AG10803 (cell line): ENCODE measurements around the gene SEMA6A.

ENCODE experiments used
- DNase-seq: peaks from one replicate; pipeline ENCODE4 v3.0.0; 2010; ENCODE audit warnings: low read depth
- H3K4me3 ChIP-seq: 2 replicates; pipeline ENCODE4 v1.5.1; 2011; ENCODE audit warnings: mild to moderate bottlenecking, low read length, control low read depth
- TF ChIP-seq, protein P1 (sequence below): conservative IDR thresholded peaks from 2 replicates; pipeline ENCODE4 v1.5.1; 2011; ENCODE audit warnings: mild to moderate bottlenecking, low read length, control low read depth, inconsistent platforms

Gene SEMA6A

GRCh38 chr5:116509483-116510244 is 65.0 kb downstream of the SEMA6A start:
- TF ChIP-seq, protein P1, sequence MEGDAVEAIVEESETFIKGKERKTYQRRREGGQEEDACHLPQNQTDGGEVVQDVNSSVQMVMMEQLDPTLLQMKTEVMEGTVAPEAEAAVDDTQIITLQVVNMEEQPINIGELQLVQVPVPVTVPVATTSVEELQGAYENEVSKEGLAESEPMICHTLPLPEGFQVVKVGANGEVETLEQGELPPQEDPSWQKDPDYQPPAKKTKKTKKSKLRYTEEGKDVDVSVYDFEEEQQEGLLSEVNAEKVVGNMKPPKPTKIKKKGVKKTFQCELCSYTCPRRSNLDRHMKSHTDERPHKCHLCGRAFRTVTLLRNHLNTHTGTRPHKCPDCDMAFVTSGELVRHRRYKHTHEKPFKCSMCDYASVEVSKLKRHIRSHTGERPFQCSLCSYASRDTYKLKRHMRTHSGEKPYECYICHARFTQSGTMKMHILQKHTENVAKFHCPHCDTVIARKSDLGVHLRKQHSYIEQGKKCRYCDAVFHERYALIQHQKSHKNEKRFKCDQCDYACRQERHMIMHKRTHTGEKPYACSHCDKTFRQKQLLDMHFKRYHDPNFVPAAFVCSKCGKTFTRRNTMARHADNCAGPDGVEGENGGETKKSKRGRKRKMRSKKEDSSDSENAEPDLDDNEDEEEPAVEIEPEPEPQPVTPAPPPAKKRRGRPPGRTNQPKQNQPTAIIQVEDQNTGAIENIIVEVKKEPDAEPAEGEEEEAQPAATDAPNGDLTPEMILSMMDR, result no peak
- H3K4me3 ChIP-seq, result no peak overlapping the region
- no peak for DNase-seq

- H3K4me3 ChIP-seq, result no peak overlapping the region
- no peak for DNase-seq
- TF ChIP-seq, protein P1, result no peak
Measured at GRCh38 chr5:116508835-116509234, 65.8 kb downstream of the SEMA6A start.

- DNase-seq, result no peak
- TF ChIP-seq, protein P1, result no peak
- no peak overlapping the region for H3K4me3 ChIP-seq
Measured at GRCh38 chr5:116507941-116508655, 66.5 kb downstream of the SEMA6A start.

GRCh38 chr5:116507051-116507537 is 67.5 kb downstream of the SEMA6A start:
- peak; percentile 85 for DNase-seq
- H3K4me3 ChIP-seq, result no peak overlapping the region

DNA sequence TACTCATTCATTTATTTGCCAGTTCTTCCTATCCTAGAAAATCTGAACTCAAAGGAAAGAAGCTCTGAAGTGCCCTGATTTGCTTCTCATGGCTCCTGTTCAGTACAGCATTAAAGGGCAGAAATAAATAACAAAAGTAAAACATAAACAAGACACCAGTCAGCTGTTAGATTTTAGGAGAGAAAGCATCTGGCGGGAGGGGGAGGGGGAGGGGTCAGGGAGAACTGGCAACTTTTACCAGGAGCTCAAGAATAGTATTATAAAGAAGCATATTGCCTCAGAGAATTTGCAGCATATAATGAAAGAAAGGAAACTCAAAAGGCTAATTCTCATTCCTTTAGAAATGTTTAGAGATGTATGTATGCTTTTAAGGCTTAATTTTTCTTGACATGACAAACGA is 68.1 kb downstream of the SEMA6A start:
- no peak for DNase-seq
- no peak overlapping the region for H3K4me3 ChIP-seq
- TF ChIP-seq, protein P1, result no peak

More at GRCh38 chr5:116507051-116507537, 67.5 kb downstream of the SEMA6A start:
- TF ChIP-seq, protein P1, result no peak

GRCh38 chr5:116504593-116505166 is 69.9 kb downstream of the SEMA6A start:
- DNase-seq, result no peak
- TF ChIP-seq, protein P1, result no peak
- no peak overlapping the region for H3K4me3 ChIP-seq
